Endothelial cell of hepatic sinusoid (primary cell): ENCODE data around the gene PEX10.

Experiments
- in situ Hi-C: cut with HindIII; loops from 2 replicates; pipeline ENCODE4 v1.10.0; 2017; ENCODE audit warnings: low sequenced_read_pairs

PEX10 gene

DNA sequence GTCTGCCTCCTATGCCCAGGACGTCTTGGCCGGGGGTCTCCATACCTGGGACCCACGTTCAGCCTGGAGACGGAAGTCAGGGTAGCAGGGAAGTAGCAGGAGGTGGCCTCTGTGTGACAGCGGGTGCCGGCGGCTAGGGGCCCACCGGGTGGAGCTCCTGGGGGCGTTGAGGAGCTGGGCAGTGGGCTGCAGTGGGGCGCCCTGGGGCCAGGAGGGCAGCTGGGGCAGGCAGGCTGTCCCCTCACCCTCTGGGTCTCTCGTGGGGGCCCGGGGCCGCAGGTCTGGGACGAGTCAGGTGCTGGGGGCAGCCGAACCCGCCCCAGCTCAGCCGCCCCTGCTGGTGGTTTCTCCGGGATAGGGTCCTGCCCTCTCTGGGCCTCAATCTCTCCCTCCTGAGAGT lies 14.7 kb upstream of the PEX10 start:
- in situ Hi-C loops: loop anchor here (10.0 kb wide), 5 partner anchors 88 to 998 kb away; no protein-coding TSS in a partner anchor

DNA sequence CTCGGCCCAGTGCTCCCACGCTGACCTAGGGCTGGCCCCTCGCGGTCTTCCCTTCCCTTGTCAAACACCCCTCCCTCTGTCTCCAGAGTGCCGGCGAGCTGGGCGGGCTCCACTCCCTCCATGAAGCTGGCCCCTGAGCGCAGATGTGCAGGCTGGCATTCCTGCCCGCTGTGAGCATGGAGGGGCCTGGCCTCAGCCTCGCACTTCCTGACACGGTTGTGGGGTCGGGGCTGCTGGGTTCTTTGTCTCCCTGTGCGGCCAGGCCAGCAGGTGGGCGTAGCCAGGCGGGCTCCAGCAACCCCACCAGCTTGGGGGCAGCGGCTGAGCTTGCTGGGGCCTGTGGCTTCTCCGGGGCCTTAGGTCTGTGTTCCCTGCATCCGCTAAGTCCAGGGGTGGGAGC lies 14.2 kb upstream of the PEX10 start:
- in situ Hi-C loops: loop anchor here (10.0 kb wide), 5 partner anchors 88 to 998 kb away; no protein-coding TSS in a partner anchor

DNA sequence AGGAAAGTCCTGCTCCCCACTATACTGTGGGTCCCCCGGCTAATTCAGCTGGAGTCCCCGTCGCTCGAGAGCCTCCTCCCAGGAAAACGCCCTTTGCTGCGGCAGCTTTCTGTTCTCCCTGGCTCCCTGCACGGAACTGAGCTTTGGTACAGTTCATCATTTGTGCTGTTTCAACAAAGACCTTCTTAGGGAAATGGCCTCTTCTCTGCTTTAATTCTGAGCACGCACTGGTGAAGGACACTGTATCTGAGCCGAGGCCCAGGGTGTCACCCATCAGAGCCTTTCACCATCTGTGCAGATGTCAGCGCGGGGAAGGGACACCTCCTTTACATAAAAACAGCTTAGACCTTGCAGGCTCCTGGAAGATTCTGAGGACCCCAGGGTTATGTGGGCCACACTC lies 13.5 kb upstream of the PEX10 start:
- in situ Hi-C loops: loop anchor here (10.0 kb wide), 5 partner anchors 89 to 999 kb away; no protein-coding TSS in a partner anchor

GRCh38 chr1:2422523-2422922 lies 10.2 kb upstream of the PEX10 start:
- in situ Hi-C loops: loop anchor here (5.0 to 10.0 kb wide), 8 partner anchors 35 to 1002 kb away; no protein-coding TSS in a partner anchor

DNA sequence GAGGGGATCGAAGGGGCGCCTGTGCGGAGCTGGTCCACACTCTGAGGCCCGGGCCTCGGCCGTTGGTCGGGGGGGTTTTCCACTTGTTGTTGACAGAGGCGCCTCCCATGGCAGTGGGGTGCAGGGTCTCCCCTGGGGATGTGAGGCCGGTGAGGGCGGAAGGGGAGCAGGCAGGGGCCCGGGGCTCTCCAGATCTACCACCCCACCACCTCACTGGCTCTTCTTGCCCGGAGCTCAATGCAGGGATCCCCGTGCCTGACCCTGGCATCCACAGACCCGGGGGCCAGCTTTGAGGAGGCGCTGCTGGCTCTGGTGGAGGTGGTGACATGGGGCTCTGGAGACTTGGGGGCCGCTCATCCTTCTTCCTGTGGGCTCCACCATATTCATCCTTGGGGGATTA lies 7.1 kb upstream of the PEX10 start:
- in situ Hi-C loops: no loop called here

DNA sequence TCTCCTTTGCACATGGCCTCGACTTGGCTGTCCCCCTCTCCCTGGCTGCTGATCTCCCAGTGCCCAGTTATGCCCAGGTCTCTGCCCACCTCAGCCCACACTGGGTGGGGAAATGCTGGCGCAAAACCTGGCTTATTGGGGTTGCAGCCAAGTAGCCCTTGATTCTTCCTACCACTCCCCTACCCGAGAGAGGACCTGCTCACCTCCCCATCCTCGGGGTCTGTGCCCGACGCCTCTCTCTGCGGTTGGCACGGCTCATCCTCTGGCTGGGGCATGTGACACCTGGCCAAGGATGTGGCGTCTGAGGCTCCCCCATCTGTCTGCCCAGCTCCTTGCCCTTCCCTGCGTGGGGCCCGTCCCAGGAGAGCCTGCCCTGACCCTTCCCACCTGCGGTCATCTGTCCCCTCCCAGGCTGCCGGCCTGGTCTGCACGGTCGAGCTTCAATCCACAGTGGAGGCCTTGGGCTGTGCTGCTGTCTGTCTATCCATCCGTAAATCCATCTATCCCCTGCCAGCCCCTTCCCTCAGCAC lies 6.5 kb upstream of the PEX10 start:
- in situ Hi-C loops: no loop called here

DNA sequence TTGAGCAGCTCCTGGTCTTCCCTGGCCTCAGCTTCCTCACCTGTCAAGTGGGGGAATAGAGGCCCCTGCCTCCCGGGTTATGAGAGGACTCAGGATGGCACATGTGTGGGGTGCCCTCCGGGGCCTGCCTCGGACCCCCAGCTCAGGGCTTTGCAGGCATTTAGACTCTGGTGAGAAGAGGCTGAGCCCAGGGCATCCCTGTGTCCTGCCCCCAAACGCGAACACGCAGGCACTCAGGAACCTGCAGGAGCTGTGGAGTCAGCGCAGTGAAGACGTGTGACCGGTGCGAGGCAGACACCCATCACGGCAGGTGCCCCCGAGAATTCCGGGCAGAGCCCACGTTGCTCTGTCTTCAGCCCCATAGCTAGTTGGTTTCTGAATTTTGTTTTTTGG lies 5.5 kb upstream of the PEX10 start:
- in situ Hi-C loops: no loop called here

DNA sequence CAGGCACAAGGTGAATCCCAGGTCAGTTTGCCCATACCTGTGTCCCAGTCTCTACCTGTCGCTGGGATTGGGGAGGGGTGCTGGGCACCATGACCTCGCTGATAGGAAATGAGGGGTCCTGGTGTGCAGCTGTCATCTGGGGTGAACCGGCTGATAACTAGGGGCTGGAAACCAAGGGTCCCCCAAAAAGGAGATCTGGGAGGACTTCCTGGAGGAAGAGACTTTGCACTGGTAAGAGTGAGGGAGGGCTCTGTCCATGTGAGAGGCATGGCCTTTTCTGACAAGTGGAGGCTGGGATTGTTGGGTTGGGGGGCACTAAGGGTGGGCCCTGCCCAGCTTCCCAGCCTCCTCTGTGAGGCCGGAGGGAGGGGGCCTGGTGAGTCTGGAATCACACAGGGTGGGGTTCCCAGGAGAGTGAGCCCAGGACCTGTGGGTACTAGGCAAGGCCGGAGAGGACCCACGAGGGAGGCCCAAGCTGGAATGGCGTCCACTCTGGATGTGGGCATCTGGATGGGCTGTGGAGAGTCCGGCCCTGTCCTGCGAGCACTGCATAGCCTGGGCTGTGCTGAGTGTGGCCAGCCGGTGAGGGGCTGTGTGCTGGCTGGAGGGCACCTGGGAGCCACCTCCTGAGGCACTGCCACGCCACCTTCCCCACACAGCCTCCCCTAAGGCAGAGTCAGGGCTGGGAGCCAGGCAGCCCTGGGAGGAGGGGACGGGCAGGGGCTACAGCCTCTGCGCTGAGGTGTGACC lies 4.9 kb upstream of the PEX10 start:
- in situ Hi-C loops: no loop called here

DNA sequence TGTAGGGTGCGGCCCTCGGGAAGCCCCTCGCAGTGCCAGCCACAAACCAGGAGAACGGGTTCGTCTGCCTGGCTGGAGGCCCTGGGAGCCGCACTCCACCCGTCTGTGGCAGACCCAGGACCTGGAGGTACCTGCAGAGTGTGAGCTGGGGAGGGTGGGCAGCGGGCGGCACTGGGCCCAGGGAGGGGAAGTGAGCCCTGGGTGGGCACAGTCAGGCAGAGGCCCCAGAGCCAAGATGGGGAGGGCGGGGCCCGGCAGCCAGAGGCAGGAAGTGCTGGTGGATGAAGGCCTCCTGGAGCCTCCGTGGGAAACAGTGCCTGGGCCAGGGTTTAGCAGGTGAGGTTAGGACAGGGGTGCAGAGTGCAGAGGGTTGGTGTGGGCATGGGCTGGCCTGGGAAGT lies 4.0 kb upstream of the PEX10 start:
- in situ Hi-C loops: no loop called here

DNA sequence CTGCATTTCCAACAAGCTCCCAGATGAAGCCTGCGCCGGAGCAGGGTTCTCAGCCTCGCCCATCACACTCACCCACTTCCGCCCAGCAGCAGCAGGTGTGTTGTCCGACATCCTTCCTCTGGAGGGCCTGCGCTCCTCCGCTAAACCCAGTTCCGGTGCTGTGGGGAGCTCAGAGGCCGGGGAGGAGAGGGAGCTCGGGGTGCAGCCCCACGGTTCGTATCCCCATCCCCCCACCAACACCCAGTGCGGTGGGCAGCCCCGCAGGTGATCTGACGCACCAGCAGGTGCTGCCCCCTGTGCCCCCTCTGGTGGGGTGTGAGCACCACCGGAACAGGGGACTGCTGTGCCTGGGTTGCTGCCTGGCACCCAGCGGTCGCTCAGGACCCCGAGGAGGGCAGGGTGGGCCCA lies 3.4 kb upstream of the PEX10 start:
- in situ Hi-C loops: no loop called here

- in situ Hi-C loops: no loop called here
Observed at GRCh38 chr1:2415337-2415736, 3.0 kb upstream of the PEX10 start.

DNA sequence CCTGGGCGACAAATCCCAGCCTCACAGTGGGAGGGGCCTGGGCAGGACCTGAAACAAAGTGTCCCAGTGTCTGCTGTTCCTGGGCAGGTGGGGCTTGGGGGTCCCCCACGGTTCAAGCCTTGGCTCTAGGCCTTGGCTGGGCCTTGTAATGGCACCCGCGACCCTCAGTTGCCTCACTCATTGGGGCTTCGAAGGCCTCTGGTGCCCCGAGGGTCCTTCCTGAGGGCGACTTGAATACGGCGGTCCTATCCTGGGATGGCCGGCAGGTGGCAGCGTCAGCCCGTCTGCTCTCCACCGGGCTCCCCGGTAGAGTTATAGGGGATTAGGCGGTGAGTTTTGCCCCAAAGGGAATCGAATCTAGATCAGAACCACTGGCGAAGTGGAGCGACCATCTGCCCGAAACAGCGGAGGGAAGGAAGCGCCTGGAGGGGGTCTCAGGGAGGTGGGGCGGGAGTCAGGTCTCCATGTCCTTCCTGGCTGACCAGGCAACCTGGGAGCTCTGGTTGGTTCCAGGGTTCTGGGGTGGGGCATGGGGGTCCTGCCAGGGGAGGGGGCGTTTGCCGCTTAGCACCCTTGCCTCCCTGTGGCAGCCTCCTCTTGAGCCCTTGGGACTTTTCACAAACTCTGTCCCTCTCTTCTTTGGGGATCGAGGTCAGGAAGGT lies 2.1 kb upstream of the PEX10 start:
- in situ Hi-C loops: no loop called here

GRCh38 chr1:2413495-2414296 lies 1.3 kb upstream of the PEX10 start:
- in situ Hi-C loops: no loop called here

DNA sequence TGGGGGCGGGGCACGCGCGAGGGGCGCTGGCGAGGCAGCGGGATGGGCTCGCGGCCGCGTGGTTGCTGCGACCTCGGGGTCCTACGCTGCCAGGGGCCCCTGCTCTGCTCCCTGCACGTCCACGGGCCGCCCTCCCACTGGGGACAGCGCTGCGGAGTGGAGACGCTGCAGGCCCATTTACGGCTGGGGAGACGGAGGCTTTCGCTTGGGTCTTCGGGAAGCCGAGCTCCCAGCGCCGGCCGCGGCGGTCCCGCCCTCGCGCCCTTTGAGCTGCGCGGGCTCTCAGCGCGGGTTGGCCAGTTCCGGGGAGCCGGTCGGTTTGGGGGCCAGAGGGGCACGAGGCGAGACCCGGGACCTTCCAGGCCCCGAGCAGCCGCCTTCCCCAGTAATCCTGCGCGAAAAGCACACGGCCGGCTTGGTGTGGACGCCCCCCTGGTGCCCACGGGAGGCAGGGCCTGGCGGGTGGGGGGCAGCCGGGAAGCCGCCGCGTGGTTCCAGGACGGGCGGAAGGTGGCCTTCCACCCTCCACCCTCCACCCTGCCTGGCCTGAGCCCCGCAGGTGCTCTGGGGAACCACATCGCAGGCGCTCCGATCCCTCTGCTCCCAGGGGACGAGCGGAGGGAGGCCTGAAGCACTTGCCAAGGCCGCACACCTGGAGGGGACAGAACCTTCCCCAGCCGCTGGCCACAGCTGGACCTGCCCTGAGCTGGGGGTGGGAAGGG lies 570 bp upstream of the PEX10 start:
- in situ Hi-C loops: no loop called here

DNA sequence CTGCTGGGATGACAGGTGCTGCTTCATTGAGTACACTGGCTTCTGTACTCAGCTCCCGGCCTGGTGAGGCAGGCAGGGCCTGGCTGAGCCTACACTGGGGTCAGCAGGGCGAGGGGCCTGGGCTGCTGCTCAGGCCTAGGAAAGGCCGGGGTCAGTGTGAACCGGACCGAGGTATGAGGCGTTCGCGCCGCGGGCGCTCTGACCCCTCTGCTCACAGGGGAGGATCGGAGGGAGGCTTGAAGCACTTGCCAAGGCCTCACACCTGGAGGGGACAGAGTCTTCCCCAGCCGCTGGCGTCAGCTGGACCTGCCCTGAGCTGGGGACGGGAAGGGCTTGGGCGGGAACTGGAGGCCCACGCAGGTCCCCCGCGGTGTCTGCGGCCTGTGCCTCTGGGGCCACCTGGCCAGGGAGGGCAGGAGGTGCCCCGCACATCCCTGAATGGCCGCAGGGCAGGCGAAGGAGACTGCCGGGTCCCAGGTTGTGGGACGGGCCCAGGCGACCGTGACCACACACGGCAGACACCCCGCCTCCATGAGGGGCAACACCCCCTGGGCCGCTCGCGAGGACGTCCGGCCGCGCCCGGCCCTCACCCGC lies 466 bp downstream of the PEX10 start:
- in situ Hi-C loops: no loop called here

DNA sequence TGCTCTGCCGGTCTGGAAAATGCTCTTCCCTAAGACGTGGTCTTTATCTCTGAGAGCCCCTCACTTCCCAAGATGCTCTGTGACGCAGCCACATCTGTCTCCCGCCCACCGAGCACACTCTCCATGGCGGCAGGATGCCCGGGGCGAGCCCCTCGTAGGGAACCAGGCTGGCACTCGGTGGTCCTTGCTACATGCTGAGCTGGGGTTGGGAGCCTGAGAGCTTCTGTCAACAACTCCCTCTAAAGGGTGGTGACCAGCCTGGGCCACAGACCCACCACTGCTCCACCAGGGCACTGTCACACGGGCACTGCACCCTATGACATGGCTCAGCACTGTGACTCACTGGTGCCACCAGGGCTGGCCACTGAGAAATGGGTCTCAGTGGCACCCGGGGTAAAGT lies 2.6 kb downstream of the PEX10 start:
- in situ Hi-C loops: no loop called here

- in situ Hi-C loops: no loop called here
Observed at GRCh38 chr1:2408859-2409276, 3.5 kb downstream of the PEX10 start.

- in situ Hi-C loops: no loop called here
Observed at GRCh38 chr1:2408456-2408855, 3.9 kb downstream of the PEX10 start.

GRCh38 chr1:2407991-2408275 lies 4.4 kb downstream of the PEX10 start:
- in situ Hi-C loops: no loop called here

DNA sequence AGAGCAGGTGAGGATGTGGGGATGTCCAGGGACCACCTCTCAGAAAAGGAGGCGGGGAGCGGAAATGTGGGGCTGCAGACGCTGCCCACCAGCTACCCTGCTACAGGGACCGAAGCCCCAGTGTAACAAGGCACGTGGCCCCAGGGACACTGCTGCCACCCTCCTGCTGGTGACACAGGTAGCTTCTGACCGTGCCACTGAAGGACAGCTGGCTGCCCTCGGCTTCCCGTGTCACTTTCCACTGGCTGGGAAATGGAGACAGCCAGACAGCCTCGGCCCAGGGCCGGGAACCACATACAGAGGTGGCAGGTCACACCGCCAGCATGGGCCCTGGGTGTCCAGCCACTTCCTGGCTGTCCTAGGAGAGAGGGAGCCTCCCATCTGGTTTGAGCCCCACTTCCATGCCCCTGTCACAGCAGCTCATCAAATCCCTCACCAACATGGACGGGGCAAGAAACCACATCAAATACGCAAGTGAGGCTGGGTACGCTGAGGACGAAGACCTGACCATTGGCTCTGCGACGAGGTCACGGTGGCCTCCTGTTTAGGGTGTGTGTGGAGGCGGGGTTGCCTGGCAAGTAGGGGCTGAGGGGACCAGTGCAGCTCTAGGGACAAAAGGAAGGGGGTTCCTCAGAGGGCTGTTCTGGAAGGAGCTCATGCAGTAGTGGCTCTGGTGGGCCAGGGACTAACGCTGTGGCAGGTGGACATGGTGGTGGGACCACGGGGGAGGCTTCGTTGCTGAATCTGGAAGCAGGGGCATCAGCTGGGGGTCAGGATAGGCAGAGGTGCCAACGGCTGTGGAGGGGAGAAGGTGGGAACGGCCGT lies 5.0 kb downstream of the PEX10 start:
- in situ Hi-C loops: no loop called here
